GM18502 (cell line): ENCODE results near the gene CNTNAP4.

Experiments
- ATAC-seq: cut with Tn5 transposase; IDR thresholded peaks from one replicate; pipeline ENCODE4 v1.9.1; 2021; ENCODE audit warnings: mild to moderate bottlenecking; ENCODE audit not compliant: unreplicated experiment, poor library complexity

The CNTNAP4 gene

GRCh38 chr16:76387994-76388393, 110.8 kb downstream of the CNTNAP4 start:
- no peak for ATAC-seq

- no peak for ATAC-seq
Observed at GRCh38 chr16:76389126-76389525, 111.9 kb downstream of the CNTNAP4 start.

GRCh38 chr16:76390476-76390875, 113.3 kb downstream of the CNTNAP4 start:
- ATAC-seq = no peak

GRCh38 chr16:76396977-76397376, 119.8 kb downstream of the CNTNAP4 start:
- ATAC-seq = no peak

GRCh38 chr16:76409706-76410105, 132.5 kb downstream of the CNTNAP4 start:
- ATAC-seq = no peak

GRCh38 chr16:76421571-76421970, 144.4 kb downstream of the CNTNAP4 start:
- ATAC-seq = no peak

- no peak for ATAC-seq
Observed at GRCh38 chr16:76428858-76429257, 151.7 kb downstream of the CNTNAP4 start.

GRCh38 chr16:76441391-76441790, 164.2 kb downstream of the CNTNAP4 start:
- ATAC-seq = no peak

- no peak for ATAC-seq
Observed at GRCh38 chr16:76441876-76442275, 164.7 kb downstream of the CNTNAP4 start.

- no peak for ATAC-seq
Observed at GRCh38 chr16:76443973-76444372, 166.8 kb downstream of the CNTNAP4 start.

- ATAC-seq = no peak
Observed at GRCh38 chr16:76444832-76445231, 167.6 kb downstream of the CNTNAP4 start.

GRCh38 chr16:76445815-76446214, 168.6 kb downstream of the CNTNAP4 start:
- no peak for ATAC-seq

- no peak for ATAC-seq
Observed at GRCh38 chr16:76446251-76446650, 169.1 kb downstream of the CNTNAP4 start.

- ATAC-seq = no peak
Observed at GRCh38 chr16:76450890-76451289, 173.7 kb downstream of the CNTNAP4 start.

- no peak for ATAC-seq
Observed at GRCh38 chr16:76455257-76455656, 178.1 kb downstream of the CNTNAP4 start.

GRCh38 chr16:76456016-76456415, 178.8 kb downstream of the CNTNAP4 start:
- no peak for ATAC-seq

- no peak for ATAC-seq
Observed at GRCh38 chr16:76459111-76459510, 181.9 kb downstream of the CNTNAP4 start.

GRCh38 chr16:76461836-76462235, 184.6 kb downstream of the CNTNAP4 start:
- ATAC-seq = no peak

- no peak for ATAC-seq
Observed at GRCh38 chr16:76464955-76465620, 187.9 kb downstream of the CNTNAP4 start.

GRCh38 chr16:76466871-76467270, 189.7 kb downstream of the CNTNAP4 start:
- no peak for ATAC-seq

GRCh38 chr16:76474048-76474447, 196.8 kb downstream of the CNTNAP4 start:
- ATAC-seq = no peak

GRCh38 chr16:76478105-76478504, 200.9 kb downstream of the CNTNAP4 start:
- ATAC-seq = no peak
